22Rv1 (cell line): ENCODE data around the gene CCDC97.
"Not testable (repeated sequence)": the region's sequence is repeated elsewhere in the genome, so short reads cannot be mapped to it uniquely, and the experiment has no call there.

Experiments
- H3K27ac ChIP-seq: fragments of 450-650 bp; 2 replicates; pipeline ENCODE4 v1.5.1; 2017
- CTCF ChIP-seq: fragments of 450-650 bp; IDR thresholded peaks from 2 replicates; pipeline ENCODE4 v1.5.1; 2017; ENCODE audit warnings: mild to moderate bottlenecking
- ZFX ChIP-seq: fragments of 450-650 bp; IDR thresholded peaks from 2 replicates; pipeline ENCODE4 v1.6.1; 2017; ENCODE audit warnings: antibody characterized with exemption, borderline replicate concordance

CCDC97 gene

GRCh38 chr19:41341669-41342490 lies 31.9 kb downstream of the CCDC97 start:
- H3K27ac ChIP-seq: no peak overlapping the region
- TF ChIP-seq ZFX (no peak), CTCF (peak; percentile 47)

GRCh38 chr19:41344162-41344561 lies 34.2 kb downstream of the CCDC97 start:
- TF ChIP-seq ZFX (no peak), CTCF (no peak)
- no peak overlapping the region for H3K27ac ChIP-seq

GRCh38 chr19:41346916-41347315 lies 36.9 kb downstream of the CCDC97 start:
- H3K27ac ChIP-seq: not testable (repeated sequence)

- no peak overlapping the region for H3K27ac ChIP-seq
- TF ChIP-seq ZFX (no peak), CTCF (no peak)
Measured at GRCh38 chr19:41350735-41351338, 40.9 kb downstream of the CCDC97 start.

GRCh38 chr19:41351339-41352245 lies 41.6 kb downstream of the CCDC97 start:
- TF ChIP-seq CTCF: no peak
- H3K27ac ChIP-seq: no peak overlapping the region

GRCh38 chr19:41352279-41352608 lies 42.3 kb downstream of the CCDC97 start:
- no peak overlapping the region for H3K27ac ChIP-seq

More at GRCh38 chr19:41352279-41352608, 42.3 kb downstream of the CCDC97 start:
- no peak for TF ChIP-seq CTCF
- TF ChIP-seq ZFX: no peak
